Skeletal muscle tissue (tissue), 4 donors: ENCODE data around the gene ERG. TPM values are rescaled to one million over a fixed set of nuclear protein-coding genes. Genes with fewer than 3 reads are reported as not detected.

Experiments used
- H3K27ac ChIP-seq: one replicate; pipeline ENCODE4 v1.7.0; 2013; ENCODE audit warnings: mild to moderate bottlenecking, low read depth, low read length, inconsistent platforms
- H3K27me3 ChIP-seq, 3 donors: one replicate each; pipeline ENCODE4 v1.7.0; 2013; ENCODE audit warnings: low read length in 3 of 3; ENCODE audit not compliant: control insufficient read depth in 3 of 3, insufficient read depth in 3 of 3
- H3K36me3 ChIP-seq, 3 donors: one replicate each; pipeline ENCODE4 v1.7.0; 2013; ENCODE audit warnings: low read length in 3 of 3; ENCODE audit not compliant: control insufficient read depth in 3 of 3, insufficient read depth in 3 of 3
- H3K4me1 ChIP-seq, 3 donors: one replicate each; pipeline ENCODE4 v1.7.0; 2013; ENCODE audit warnings: low read length in 3 of 3, mild to moderate bottlenecking in 3 of 3; ENCODE audit not compliant: control insufficient read depth in 3 of 3, insufficient read depth in 3 of 3
- H3K4me3 ChIP-seq, 3 donors: one replicate each; pipeline ENCODE4 v1.7.0; 2013; ENCODE audit warnings: low read length in 3 of 3
- H3K9ac ChIP-seq, 3 donors: one replicate each; pipeline ENCODE4 v1.7.0; 2013; ENCODE audit warnings: low read length in 3 of 3, mild to moderate bottlenecking in 3 of 3, moderate library complexity in 2 of 3, low read depth in 1 of 3
- H3K9me3 ChIP-seq, 3 donors: one replicate each; pipeline ENCODE4 v1.7.0; 2013; ENCODE audit warnings: low read length in 3 of 3; ENCODE audit not compliant: control insufficient read depth in 3 of 3
- total RNA-seq: library from RNA; depleted of rRNA; stranded (reverse); fragments of >200 nt; gene quantifications from one replicate; pipeline ENCODE4 v1.2.3, GENCODE V29; 2014
- donor health status: Osteomylitis.

ERG gene
- total RNA-seq, 1 donor from 2014 or later: 4.7 TPM

- Histone ChIP-seq H3K27me3 (peaks cover 12 to 29% (median 28%) of the 10 kb centered on the region in 3 donors), H3K9ac (no peak overlapping the region), H3K4me3 (no peak overlapping the region), H3K9me3 (no peaks in the 10 kb centered on the region), H3K4me1 (peaks cover 3 to 11% (median 5%) of the 10 kb centered on the region in 3 donors), H3K27ac (no peak overlapping the region), H3K36me3 (no peaks in the 10 kb centered on the region)
Measured at GRCh38 chr21:38477226-38477625, 21.1 kb downstream of the ERG start.

- Histone ChIP-seq H3K9me3 (no peaks in the 10 kb centered on the region), H3K9ac (no peak overlapping the region), H3K27me3 (peaks cover 16 to 29% (median 26%) of the 10 kb centered on the region in 3 donors), H3K36me3 (no peaks in the 10 kb centered on the region), H3K4me1 (peaks cover 5 to 13% (median 6%) of the 10 kb centered on the region in 3 donors), H3K27ac (peak overlapping the region; percentile 73), H3K4me3 (no peak overlapping the region)
Measured at GRCh38 chr21:38476385-38476784, 21.9 kb downstream of the ERG start.

- H3K9ac ChIP-seq: no peak overlapping the region
- H3K27ac ChIP-seq: peak overlapping the region; percentile 73
- peaks cover 5 to 13% (median 6%) of the 10 kb centered on the region in 3 donors for H3K4me1 ChIP-seq
- peaks cover 16 to 29% (median 26%) of the 10 kb centered on the region in 3 donors for H3K27me3 ChIP-seq
- H3K4me3 ChIP-seq: no peak overlapping the region
- no peaks in the 10 kb centered on the region for H3K36me3 ChIP-seq
- no peaks in the 10 kb centered on the region for H3K9me3 ChIP-seq
Measured at GRCh38 chr21:38475519-38475918, 22.8 kb downstream of the ERG start.

- Histone ChIP-seq H3K36me3 (no peaks in the 10 kb centered on the region), H3K4me1 (peaks cover 5 to 13% (median 6%) of the 10 kb centered on the region in 3 donors), H3K27ac (peak overlapping the region; percentile 73)
Measured at GRCh38 chr21:38474796-38475195, 23.5 kb downstream of the ERG start.

GRCh38 chr21:38474124-38474523 is 24.2 kb downstream of the ERG start:
- Histone ChIP-seq H3K4me3 (no peak overlapping the region), H3K9ac (peak overlapping the region in 1 of 3 donors; percentile 8), H3K9me3 (no peaks in the 10 kb centered on the region), H3K36me3 (no peaks in the 10 kb centered on the region), H3K27me3 (peaks cover 16 to 29% (median 22%) of the 10 kb centered on the region in 3 donors), H3K4me1 (peaks cover 5 to 13% (median 5%) of the 10 kb centered on the region in 3 donors), H3K27ac (peak overlapping the region; percentile 73)

More at GRCh38 chr21:38474796-38475195, 23.5 kb downstream of the ERG start:
- Histone ChIP-seq H3K9ac (no peak overlapping the region), H3K9me3 (no peaks in the 10 kb centered on the region), H3K4me3 (no peak overlapping the region), H3K27me3 (peaks cover 16 to 29% (median 26%) of the 10 kb centered on the region in 3 donors)

- Histone ChIP-seq H3K4me3 (peak overlapping the region in 2 of 3 donors; percentile 29 to 40), H3K9me3 (no peaks in the 10 kb centered on the region), H3K27ac (peak overlapping the region; percentile 21), H3K4me1 (peaks cover 3 to 11% (median 5%) of the 10 kb centered on the region in 3 donors), H3K36me3 (no peaks in the 10 kb centered on the region), H3K27me3 (peaks cover 16 to 29% (median 19%) of the 10 kb centered on the region in 3 donors), H3K9ac (no peak overlapping the region)
Measured at GRCh38 chr21:38472412-38473108, 25.7 kb downstream of the ERG start.

GRCh38 chr21:38471766-38472165 is 26.5 kb downstream of the ERG start:
- Histone ChIP-seq H3K9me3 (no peaks in the 10 kb centered on the region), H3K4me3 (no peak overlapping the region), H3K4me1 (peaks cover 3 to 7% (median 5%) of the 10 kb centered on the region in 3 donors), H3K36me3 (no peaks in the 10 kb centered on the region), H3K9ac (no peak overlapping the region), H3K27me3 (peaks cover 16 to 25% (median 19%) of the 10 kb centered on the region in 3 donors), H3K27ac (peak overlapping the region; percentile 21)

- Histone ChIP-seq H3K9me3 (no peaks in the 10 kb centered on the region), H3K27ac (no peak overlapping the region), H3K4me3 (no peak overlapping the region), H3K4me1 (peaks cover 3 to 7% (median 5%) of the 10 kb centered on the region in 3 donors), H3K36me3 (no peaks in the 10 kb centered on the region), H3K9ac (no peak overlapping the region), H3K27me3 (peaks cover 13 to 18% (median 15%) of the 10 kb centered on the region in 3 donors)
Measured at GRCh38 chr21:38470755-38471154, 27.5 kb downstream of the ERG start.

- H3K27ac ChIP-seq: no peak overlapping the region
- H3K9ac ChIP-seq: no peak overlapping the region
- no peak overlapping the region for H3K4me3 ChIP-seq
- peaks cover 8 to 13% (median 10%) of the 10 kb centered on the region in 3 donors for H3K27me3 ChIP-seq
- H3K36me3 ChIP-seq: no peaks in the 10 kb centered on the region
- H3K4me1 ChIP-seq: peaks cover 0 to 7% (median 3%) of the 10 kb centered on the region in 3 donors
- no peaks in the 10 kb centered on the region for H3K9me3 ChIP-seq
Measured at GRCh38 chr21:38469642-38470041, 28.6 kb downstream of the ERG start.

- H3K4me3 ChIP-seq: no peak overlapping the region
- peaks cover 2 to 11% (median 5%) of the 10 kb centered on the region in 3 donors for H3K27me3 ChIP-seq
- no peak overlapping the region for H3K9ac ChIP-seq
- no peaks in the 10 kb centered on the region for H3K36me3 ChIP-seq
- no peaks in the 10 kb centered on the region for H3K9me3 ChIP-seq
- no peak overlapping the region for H3K27ac ChIP-seq
- H3K4me1 ChIP-seq: peaks cover 0 to 3% (median 3%) of the 10 kb centered on the region in 3 donors
Measured at GRCh38 chr21:38468989-38469388, 29.3 kb downstream of the ERG start.
